ENCODE data around the gene KCNG3. TPM values are rescaled to one million over a fixed set of nuclear protein-coding genes. Genes with fewer than 3 reads are reported as not detected.

Gene KCNG3
- total and polyA plus RNA-seq, 2 of the 13 experiments (the other 11 are each of a cell fraction or from before 2014, with no cell fraction given), result 2.8 to 4.8 TPM

- TF ChIP-seq, protein P1, sequence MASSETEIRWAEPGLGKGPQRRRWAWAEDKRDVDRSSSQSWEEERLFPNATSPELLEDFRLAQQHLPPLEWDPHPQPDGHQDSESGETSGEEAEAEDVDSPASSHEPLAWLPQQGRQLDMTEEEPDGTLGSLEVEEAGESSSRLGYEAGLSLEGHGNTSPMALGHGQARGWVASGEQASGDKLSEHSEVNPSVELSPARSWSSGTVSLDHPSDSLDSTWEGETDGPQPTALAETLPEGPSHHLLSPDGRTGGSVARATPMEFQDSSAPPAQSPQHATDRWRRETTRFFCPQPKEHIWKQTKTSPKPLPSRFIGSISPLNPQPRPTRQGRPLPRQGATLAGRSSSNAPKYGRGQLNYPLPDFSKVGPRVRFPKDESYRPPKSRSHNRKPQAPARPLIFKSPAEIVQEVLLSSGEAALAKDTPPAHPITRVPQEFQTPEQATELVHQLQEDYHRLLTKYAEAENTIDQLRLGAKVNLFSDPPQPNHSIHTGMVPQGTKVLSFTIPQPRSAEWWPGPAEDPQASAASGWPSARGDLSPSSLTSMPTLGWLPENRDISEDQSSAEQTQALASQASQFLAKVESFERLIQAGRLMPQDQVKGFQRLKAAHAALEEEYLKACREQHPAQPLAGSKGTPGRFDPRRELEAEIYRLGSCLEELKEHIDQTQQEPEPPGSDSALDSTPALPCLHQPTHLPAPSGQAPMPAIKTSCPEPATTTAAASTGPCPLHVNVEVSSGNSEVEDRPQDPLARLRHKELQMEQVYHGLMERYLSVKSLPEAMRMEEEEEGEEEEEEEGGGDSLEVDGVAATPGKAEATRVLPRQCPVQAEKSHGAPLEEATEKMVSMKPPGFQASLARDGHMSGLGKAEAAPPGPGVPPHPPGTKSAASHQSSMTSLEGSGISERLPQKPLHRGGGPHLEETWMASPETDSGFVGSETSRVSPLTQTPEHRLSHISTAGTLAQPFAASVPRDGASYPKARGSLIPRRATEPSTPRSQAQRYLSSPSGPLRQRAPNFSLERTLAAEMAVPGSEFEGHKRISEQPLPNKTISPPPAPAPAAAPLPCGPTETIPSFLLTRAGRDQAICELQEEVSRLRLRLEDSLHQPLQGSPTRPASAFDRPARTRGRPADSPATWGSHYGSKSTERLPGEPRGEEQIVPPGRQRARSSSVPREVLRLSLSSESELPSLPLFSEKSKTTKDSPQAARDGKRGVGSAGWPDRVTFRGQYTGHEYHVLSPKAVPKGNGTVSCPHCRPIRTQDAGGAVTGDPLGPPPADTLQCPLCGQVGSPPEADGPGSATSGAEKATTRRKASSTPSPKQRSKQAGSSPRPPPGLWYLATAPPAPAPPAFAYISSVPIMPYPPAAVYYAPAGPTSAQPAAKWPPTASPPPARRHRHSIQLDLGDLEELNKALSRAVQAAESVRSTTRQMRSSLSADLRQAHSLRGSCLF (CRISPR knock-in tag; IDR thresholded peaks at IDR 0.05; ENCODE audit: borderline replicate concordance), result no peak
- TF ChIP-seq, protein P2, sequence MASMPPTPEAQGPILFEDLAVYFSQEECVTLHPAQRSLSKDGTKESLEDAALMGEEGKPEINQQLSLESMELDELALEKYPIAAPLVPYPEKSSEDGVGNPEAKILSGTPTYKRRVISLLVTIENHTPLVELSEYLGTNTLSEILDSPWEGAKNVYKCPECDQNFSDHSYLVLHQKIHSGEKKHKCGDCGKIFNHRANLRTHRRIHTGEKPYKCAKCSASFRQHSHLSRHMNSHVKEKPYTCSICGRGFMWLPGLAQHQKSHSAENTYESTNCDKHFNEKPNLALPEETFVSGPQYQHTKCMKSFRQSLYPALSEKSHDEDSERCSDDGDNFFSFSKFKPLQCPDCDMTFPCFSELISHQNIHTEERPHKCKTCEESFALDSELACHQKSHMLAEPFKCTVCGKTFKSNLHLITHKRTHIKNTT (CRISPR knock-in tag; IDR thresholded peaks at IDR 0.05), result no peak
- TF ChIP-seq NCOA2 (CRISPR knock-in tag; IDR thresholded peaks at IDR 0.05) (no peak), ZNF724P (CRISPR knock-in tag; IDR thresholded peaks at IDR 0.05; ENCODE audit: borderline replicate concordance) (no peak), SIN3A (IDR thresholded peaks at IDR 0.05; ENCODE audit: borderline replicate concordance, low read depth, low read length) (no peak)
- TF ChIP-seq, protein P3, sequence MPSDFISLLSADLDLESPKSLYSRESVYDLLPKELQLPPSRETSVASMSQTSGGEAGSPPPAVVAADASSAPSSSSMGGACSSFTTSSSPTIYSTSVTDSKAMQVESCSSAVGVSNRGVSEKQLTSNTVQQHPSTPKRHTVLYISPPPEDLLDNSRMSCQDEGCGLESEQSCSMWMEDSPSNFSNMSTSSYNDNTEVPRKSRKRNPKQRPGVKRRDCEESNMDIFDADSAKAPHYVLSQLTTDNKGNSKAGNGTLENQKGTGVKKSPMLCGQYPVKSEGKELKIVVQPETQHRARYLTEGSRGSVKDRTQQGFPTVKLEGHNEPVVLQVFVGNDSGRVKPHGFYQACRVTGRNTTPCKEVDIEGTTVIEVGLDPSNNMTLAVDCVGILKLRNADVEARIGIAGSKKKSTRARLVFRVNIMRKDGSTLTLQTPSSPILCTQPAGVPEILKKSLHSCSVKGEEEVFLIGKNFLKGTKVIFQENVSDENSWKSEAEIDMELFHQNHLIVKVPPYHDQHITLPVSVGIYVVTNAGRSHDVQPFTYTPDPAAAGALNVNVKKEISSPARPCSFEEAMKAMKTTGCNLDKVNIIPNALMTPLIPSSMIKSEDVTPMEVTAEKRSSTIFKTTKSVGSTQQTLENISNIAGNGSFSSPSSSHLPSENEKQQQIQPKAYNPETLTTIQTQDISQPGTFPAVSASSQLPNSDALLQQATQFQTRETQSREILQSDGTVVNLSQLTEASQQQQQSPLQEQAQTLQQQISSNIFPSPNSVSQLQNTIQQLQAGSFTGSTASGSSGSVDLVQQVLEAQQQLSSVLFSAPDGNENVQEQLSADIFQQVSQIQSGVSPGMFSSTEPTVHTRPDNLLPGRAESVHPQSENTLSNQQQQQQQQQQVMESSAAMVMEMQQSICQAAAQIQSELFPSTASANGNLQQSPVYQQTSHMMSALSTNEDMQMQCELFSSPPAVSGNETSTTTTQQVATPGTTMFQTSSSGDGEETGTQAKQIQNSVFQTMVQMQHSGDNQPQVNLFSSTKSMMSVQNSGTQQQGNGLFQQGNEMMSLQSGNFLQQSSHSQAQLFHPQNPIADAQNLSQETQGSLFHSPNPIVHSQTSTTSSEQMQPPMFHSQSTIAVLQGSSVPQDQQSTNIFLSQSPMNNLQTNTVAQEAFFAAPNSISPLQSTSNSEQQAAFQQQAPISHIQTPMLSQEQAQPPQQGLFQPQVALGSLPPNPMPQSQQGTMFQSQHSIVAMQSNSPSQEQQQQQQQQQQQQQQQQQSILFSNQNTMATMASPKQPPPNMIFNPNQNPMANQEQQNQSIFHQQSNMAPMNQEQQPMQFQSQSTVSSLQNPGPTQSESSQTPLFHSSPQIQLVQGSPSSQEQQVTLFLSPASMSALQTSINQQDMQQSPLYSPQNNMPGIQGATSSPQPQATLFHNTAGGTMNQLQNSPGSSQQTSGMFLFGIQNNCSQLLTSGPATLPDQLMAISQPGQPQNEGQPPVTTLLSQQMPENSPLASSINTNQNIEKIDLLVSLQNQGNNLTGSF (CRISPR knock-in tag; IDR thresholded peaks at IDR 0.05), result no peak
- TF ChIP-seq, protein P4, sequence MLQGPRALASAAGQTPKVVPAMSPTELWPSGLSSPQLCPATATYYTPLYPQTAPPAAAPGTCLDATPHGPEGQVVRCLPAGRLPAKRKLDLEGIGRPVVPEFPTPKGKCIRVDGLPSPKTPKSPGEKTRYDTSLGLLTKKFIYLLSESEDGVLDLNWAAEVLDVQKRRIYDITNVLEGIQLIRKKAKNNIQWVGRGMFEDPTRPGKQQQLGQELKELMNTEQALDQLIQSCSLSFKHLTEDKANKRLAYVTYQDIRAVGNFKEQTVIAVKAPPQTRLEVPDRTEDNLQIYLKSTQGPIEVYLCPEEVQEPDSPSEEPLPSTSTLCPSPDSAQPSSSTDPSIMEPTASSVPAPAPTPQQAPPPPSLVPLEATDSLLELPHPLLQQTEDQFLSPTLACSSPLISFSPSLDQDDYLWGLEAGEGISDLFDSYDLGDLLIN (CRISPR knock-in tag; IDR thresholded peaks at IDR 0.05; ENCODE audit: borderline replicate concordance), result no peak
Observed at GRCh38 chr2:42438685-42439084, 55.1 kb downstream of the KCNG3 start (continued).
